Measurements from ENCODE around the gene IRF5. TPM values are rescaled to one million over a fixed set of nuclear protein-coding genes. Genes with fewer than 3 reads are reported as not detected.

The IRF5 gene
- total RNA-seq, 1 experiment from 2014 or later = 0.66 TPM

DNA sequence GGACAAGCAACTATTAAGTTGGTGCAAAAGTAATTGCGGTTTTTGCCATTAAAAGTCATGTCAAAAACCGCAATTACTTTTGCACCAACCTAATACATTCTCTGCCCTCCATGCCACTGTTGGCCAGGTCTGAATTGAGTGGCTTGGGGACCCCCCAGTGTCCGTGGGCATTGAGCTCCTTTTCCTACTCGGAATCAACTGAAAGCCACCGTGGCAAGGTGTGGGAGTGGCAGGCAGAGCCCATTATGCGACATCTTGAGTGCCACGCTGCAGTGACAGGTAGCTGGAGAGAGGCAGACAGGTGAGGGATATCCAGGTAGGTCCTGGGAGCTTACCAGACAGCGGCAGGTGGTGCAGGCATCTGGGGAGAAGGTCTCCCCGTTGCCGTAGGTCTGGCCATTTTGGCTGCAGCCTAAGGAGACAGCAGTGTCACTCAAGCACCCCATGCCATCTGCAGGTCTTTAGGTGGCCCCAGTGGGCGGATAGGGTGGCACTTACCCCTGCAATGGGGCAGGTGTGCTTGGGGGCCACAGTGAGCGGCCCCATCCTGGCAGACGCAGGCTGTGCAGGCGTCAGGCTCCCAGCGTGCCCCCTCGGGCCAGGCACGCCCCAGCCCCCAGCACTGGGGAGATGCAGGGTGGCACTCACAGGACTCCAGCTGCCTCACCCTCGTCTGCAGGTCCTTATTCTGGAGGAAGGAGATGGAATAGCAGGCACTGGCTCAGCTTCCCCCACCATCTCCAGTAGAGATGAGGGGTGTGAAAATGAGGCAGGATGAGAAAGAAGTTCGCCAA lies 30.8 kb upstream of the IRF5 start:
- H3K9me3 Mint-ChIP-seq = no peaks in the 10 kb centered on the region
- no peak for DNase-seq (ENCODE audit: low spot score)
- no peak for ATAC-seq
- CTCF ChIA-PET = interaction anchor here (1.2 kb wide), 2 partner anchors 40 to 185 kb away, joined by 5 to 9 read pairs; no protein-coding TSS in a partner anchor
- no peak overlapping the region for H3K27ac Mint-ChIP-seq
- H3K4me3 Mint-ChIP-seq = no peak overlapping the region
- H3K4me1 Mint-ChIP-seq = peaks cover 25% of the 10 kb centered on the region
- no peaks in the 10 kb centered on the region for H3K36me3 Mint-ChIP-seq
- no peak for TF ChIP-seq SP1 (CRISPR knock-in tag; conservative IDR thresholded peaks at IDR 0.05)
- no peak for TF ChIP-seq ZNF317 (CRISPR knock-in tag; IDR thresholded peaks at IDR 0.05; ENCODE audit: borderline replicate concordance, low read depth)
- H3K27me3 Mint-ChIP-seq (ENCODE audit: low read depth) = peaks cover 45% of the 10 kb centered on the region
- POLR2A ChIA-PET = no interaction called here

DNA sequence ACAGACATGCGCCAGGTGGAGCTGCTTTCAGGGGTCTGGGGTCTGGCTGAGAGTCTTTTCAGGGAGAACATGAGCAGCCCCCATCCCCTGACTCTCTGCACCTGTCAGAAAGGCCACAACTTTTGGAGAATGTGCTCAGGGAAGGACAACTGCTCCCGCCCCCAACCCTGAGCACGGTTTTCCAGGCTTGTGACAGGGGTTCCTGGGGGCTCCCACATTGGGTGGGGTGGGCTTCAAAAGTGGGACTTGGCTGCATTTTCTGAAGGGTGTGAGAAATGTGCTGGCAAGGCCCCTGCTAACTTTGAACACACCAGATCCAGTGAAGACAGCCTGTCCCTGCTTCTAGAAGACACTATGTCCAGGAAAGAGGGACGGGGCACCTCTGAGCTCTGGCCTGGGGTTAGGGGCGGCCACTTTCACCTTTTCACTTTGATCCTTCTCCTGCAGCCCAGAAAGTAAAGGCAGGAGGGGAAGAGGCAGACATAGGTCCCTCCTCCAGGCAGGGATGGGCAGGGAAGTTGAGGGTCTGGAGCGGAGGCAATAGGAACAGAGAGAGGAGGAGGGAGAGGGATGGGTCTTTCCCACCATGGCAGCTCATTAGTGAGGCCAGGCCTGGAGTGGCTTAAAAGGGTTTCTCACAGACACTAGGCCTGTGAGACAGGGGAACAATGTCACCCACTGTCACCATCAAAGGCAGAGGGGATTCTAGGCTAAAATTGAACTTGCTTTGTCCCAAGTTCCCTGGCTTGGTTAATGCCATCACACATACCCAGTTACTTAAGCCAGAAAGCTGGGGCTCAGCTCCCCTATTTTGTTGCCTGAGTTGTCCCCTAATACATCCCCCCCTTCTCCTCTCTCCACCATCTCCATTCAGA lies 28.7 kb upstream of the IRF5 start:
- H3K36me3 Mint-ChIP-seq = no peaks in the 10 kb centered on the region
- H3K27ac Mint-ChIP-seq = no peak overlapping the region
- CTCF ChIA-PET = interaction anchor here (1.4 to 4.7 kb wide), 7 partner anchors 14 to 183 kb away, joined by 7 to 64 read pairs (median 18); no protein-coding TSS in a partner anchor
- peaks cover 54% of the 10 kb centered on the region for H3K27me3 Mint-ChIP-seq (ENCODE audit: low read depth)
- no peak for TF ChIP-seq IRF2 (CRISPR knock-in tag; IDR thresholded peaks at IDR 0.05; ENCODE audit: borderline replicate concordance, low read depth)
- TF ChIP-seq, protein P1, sequence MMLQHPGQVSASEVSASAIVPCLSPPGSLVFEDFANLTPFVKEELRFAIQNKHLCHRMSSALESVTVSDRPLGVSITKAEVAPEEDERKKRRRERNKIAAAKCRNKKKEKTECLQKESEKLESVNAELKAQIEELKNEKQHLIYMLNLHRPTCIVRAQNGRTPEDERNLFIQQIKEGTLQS (CRISPR knock-in tag; conservative IDR thresholded peaks at IDR 0.05) = no peak
- TF ChIP-seq, protein P2, sequence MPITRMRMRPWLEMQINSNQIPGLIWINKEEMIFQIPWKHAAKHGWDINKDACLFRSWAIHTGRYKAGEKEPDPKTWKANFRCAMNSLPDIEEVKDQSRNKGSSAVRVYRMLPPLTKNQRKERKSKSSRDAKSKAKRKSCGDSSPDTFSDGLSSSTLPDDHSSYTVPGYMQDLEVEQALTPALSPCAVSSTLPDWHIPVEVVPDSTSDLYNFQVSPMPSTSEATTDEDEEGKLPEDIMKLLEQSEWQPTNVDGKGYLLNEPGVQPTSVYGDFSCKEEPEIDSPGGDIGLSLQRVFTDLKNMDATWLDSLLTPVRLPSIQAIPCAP (CRISPR knock-in tag; IDR thresholded peaks at IDR 0.05) = no peak
- no peak for TF ChIP-seq CREM (CRISPR knock-in tag; IDR thresholded peaks at IDR 0.05)
- TF ChIP-seq ELF4 (CRISPR knock-in tag; IDR thresholded peaks at IDR 0.05; ENCODE audit: low read depth) = no peak
- no peak for TF ChIP-seq NR1H2 (CRISPR knock-in tag; IDR thresholded peaks at IDR 0.05)
- TF ChIP-seq ETV6 (CRISPR knock-in tag; IDR thresholded peaks at IDR 0.05) = no peak
- no peak for TF ChIP-seq FOXP1 (CRISPR knock-in tag; IDR thresholded peaks at IDR 0.05; ENCODE audit: borderline replicate concordance)
- no peak for TF ChIP-seq CBFB (CRISPR knock-in tag; IDR thresholded peaks at IDR 0.05; ENCODE audit: low read depth)
- no peak for TF ChIP-seq OVOL2 (CRISPR knock-in tag; IDR thresholded peaks at IDR 0.05; ENCODE audit: borderline replicate concordance)
- TF ChIP-seq, protein P3, sequence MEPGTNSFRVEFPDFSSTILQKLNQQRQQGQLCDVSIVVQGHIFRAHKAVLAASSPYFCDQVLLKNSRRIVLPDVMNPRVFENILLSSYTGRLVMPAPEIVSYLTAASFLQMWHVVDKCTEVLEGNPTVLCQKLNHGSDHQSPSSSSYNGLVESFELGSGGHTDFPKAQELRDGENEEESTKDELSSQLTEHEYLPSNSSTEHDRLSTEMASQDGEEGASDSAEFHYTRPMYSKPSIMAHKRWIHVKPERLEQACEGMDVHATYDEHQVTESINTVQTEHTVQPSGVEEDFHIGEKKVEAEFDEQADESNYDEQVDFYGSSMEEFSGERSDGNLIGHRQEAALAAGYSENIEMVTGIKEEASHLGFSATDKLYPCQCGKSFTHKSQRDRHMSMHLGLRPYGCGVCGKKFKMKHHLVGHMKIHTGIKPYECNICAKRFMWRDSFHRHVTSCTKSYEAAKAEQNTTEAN (CRISPR knock-in tag; IDR thresholded peaks at IDR 0.05) = no peak
- TF ChIP-seq ESRRA (CRISPR knock-in tag; IDR thresholded peaks at IDR 0.05; ENCODE audit: borderline replicate concordance) = no peak
- TF ChIP-seq NR3C1 (CRISPR knock-in tag; conservative IDR thresholded peaks at IDR 0.05; ENCODE audit: low read depth) = no peak
- no peak for TF ChIP-seq SMAD3 (CRISPR knock-in tag; IDR thresholded peaks at IDR 0.05; ENCODE audit: borderline replicate concordance)
- TF ChIP-seq, protein P4, sequence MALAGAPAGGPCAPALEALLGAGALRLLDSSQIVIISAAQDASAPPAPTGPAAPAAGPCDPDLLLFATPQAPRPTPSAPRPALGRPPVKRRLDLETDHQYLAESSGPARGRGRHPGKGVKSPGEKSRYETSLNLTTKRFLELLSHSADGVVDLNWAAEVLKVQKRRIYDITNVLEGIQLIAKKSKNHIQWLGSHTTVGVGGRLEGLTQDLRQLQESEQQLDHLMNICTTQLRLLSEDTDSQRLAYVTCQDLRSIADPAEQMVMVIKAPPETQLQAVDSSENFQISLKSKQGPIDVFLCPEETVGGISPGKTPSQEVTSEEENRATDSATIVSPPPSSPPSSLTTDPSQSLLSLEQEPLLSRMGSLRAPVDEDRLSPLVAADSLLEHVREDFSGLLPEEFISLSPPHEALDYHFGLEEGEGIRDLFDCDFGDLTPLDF (CRISPR knock-in tag; IDR thresholded peaks at IDR 0.05) = no peak
- no peak for TF ChIP-seq TEAD4 (CRISPR knock-in tag; IDR thresholded peaks at IDR 0.05)
- TF ChIP-seq EMX1 (CRISPR knock-in tag; IDR thresholded peaks at IDR 0.05) = no peak
- TF ChIP-seq, protein P5, sequence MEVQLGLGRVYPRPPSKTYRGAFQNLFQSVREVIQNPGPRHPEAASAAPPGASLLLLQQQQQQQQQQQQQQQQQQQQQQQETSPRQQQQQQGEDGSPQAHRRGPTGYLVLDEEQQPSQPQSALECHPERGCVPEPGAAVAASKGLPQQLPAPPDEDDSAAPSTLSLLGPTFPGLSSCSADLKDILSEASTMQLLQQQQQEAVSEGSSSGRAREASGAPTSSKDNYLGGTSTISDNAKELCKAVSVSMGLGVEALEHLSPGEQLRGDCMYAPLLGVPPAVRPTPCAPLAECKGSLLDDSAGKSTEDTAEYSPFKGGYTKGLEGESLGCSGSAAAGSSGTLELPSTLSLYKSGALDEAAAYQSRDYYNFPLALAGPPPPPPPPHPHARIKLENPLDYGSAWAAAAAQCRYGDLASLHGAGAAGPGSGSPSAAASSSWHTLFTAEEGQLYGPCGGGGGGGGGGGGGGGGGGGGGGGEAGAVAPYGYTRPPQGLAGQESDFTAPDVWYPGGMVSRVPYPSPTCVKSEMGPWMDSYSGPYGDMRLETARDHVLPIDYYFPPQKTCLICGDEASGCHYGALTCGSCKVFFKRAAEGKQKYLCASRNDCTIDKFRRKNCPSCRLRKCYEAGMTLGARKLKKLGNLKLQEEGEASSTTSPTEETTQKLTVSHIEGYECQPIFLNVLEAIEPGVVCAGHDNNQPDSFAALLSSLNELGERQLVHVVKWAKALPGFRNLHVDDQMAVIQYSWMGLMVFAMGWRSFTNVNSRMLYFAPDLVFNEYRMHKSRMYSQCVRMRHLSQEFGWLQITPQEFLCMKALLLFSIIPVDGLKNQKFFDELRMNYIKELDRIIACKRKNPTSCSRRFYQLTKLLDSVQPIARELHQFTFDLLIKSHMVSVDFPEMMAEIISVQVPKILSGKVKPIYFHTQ (CRISPR knock-in tag; IDR thresholded peaks at IDR 0.05) = no peak
- TF ChIP-seq, protein P6, sequence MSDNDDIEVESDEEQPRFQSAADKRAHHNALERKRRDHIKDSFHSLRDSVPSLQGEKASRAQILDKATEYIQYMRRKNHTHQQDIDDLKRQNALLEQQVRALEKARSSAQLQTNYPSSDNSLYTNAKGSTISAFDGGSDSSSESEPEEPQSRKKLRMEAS (CRISPR knock-in tag; IDR thresholded peaks at IDR 0.05) = no peak
- no peaks in the 10 kb centered on the region for H3K9me3 Mint-ChIP-seq
- DNase-seq (ENCODE audit: low spot score) = no peak
- H3K4me3 Mint-ChIP-seq = peak overlapping the region; percentile 72
- peaks cover 26% of the 10 kb centered on the region for H3K4me1 Mint-ChIP-seq
- POLR2A ChIA-PET = no interaction called here
- no peak for ATAC-seq
